ENCODE data around the gene CDYL2.

- TF ChIP-seq POLR2AphosphoS5 (IDR thresholded peaks at IDR 0.05; ENCODE audit: borderline replicate concordance, low read depth, low read length) (no peak), EZH2 (IDR thresholded peaks at IDR 0.05) (no peak), FOXP2 (optimal IDR thresholded peaks at IDR 0.05; ENCODE audit: control extremely low read depth, extremely low read length, insufficient read depth) (no peak)
Measured at GRCh38 chr16:80738521-80738920, 65.9 kb downstream of the CDYL2 start.
